Fibroblast of skin of back (primary cell): Measurements from ENCODE around the gene TNFRSF4.
A peak's percentile ranks its signal among the peaks of the same experiment; 100 is the strongest.

Source experiments
- DNase-seq: peaks from one replicate; pipeline ENCODE4 v3.0.0-alpha.2; 2013

TNFRSF4 gene

GRCh38 chr1:1232796-1233566 is 19.0 kb upstream of the TNFRSF4 start:
- no peak for DNase-seq

- peak; percentile 43 for DNase-seq
These were observed 18.3 kb upstream of the TNFRSF4 start, which contains the start of gene B3GALT6 for GRCh38 chr1:1232208-1232795. B3GALT6 (plus strand) TSS chr1:1232237; CDS start chr1:1232279, 42 bp downstream.

GRCh38 chr1:1231400-1232207 is 17.7 kb upstream of the TNFRSF4 start, which contains the start of gene SDF4:
SDF4 (minus strand) TSS chr1:1232001; CDS start chr1:1228772, 3,229 bp downstream.
- DNase-seq = peak; percentile 96

- peak; percentile 64 for DNase-seq
These were observed 16.9 kb upstream of the TNFRSF4 start for GRCh38 chr1:1230656-1231399.

GRCh38 chr1:1229770-1230169 is 15.8 kb upstream of the TNFRSF4 start:
- no peak for DNase-seq

GRCh38 chr1:1228596-1229321 is 14.8 kb upstream of the TNFRSF4 start:
- no peak for DNase-seq

GRCh38 chr1:1228187-1228586 is 14.2 kb upstream of the TNFRSF4 start:
- no peak for DNase-seq

- DNase-seq = no peak
These were observed 13.4 kb upstream of the TNFRSF4 start for GRCh38 chr1:1227386-1227785.

- DNase-seq = no peak
These were observed 12.8 kb upstream of the TNFRSF4 start for GRCh38 chr1:1226566-1227362.

GRCh38 chr1:1225913-1226312 is 12.0 kb upstream of the TNFRSF4 start:
- DNase-seq = no peak

GRCh38 chr1:1225238-1225845 is 11.4 kb upstream of the TNFRSF4 start:
- no peak for DNase-seq

- no peak for DNase-seq
These were observed 9.9 kb upstream of the TNFRSF4 start for GRCh38 chr1:1223891-1224290.

GRCh38 chr1:1223321-1223720 is 9.4 kb upstream of the TNFRSF4 start:
- no peak for DNase-seq

GRCh38 chr1:1222575-1223225 is 8.7 kb upstream of the TNFRSF4 start:
- DNase-seq = no peak

GRCh38 chr1:1221887-1222574 is 8.1 kb upstream of the TNFRSF4 start:
- DNase-seq = no peak

- DNase-seq = no peak
These were observed 6.2 kb upstream of the TNFRSF4 start for GRCh38 chr1:1220197-1220596.

- DNase-seq = no peak
These were observed 5.4 kb upstream of the TNFRSF4 start for GRCh38 chr1:1219341-1219740.

GRCh38 chr1:1218524-1219200 is 4.7 kb upstream of the TNFRSF4 start:
- DNase-seq = no peak
